Hypothalamus (tissue), 51 donors: Measurements from ENCODE around the gene DEDD.

Source experiments
- DNase-seq, 51 donors: peaks; one replicate each; lab custom pipeline; 2025; lab: John Stamatoyannopoulos, UW

DEDD gene

GRCh38 chr1:161132410-161133219 lies at the start of gene DEDD:
TSS of gene DEDD (minus strand) at chr1:161132667. CDS start at chr1:161124462, 8,205 bp downstream.
- peak; percentile 63 to 97 (median 89) for DNase-seq

GRCh38 chr1:161182214-161182613 lies 49.7 kb upstream of the DEDD start:
- no peak for DNase-seq

- DNase-seq = no peak
Measured at GRCh38 chr1:161180639-161181038, 48.2 kb upstream of the DEDD start.

GRCh38 chr1:161179698-161180097 lies 47.2 kb upstream of the DEDD start:
- no peak for DNase-seq

GRCh38 chr1:161177936-161178244 lies 45.4 kb upstream of the DEDD start:
- DNase-seq = peak in 1 of 51 donors; percentile 57

- DNase-seq = peak; percentile 45 to 94 (median 84)
Measured at GRCh38 chr1:161177112-161177935, 44.9 kb upstream of the DEDD start, which contains the start of gene B4GALT3. TSS of gene B4GALT3 (minus strand) at chr1:161177507. CDS start at chr1:161176060, 1,447 bp downstream.

- DNase-seq = no peak
Measured at GRCh38 chr1:161176468-161177111, 44.1 kb upstream of the DEDD start.

GRCh38 chr1:161175771-161176453 lies 43.4 kb upstream of the DEDD start:
- DNase-seq = no peak

GRCh38 chr1:161174911-161175310 lies 42.4 kb upstream of the DEDD start:
- no peak for DNase-seq

- DNase-seq = no peak
Measured at GRCh38 chr1:161173711-161174110, 41.2 kb upstream of the DEDD start.

- no peak for DNase-seq
Measured at GRCh38 chr1:161172776-161173376, 40.4 kb upstream of the DEDD start.

GRCh38 chr1:161172349-161172748 lies 39.9 kb upstream of the DEDD start:
- no peak for DNase-seq

- no peak for DNase-seq
Measured at GRCh38 chr1:161171696-161172095, 39.2 kb upstream of the DEDD start.

- DNase-seq = no peak
Measured at GRCh38 chr1:161171191-161171590, 38.7 kb upstream of the DEDD start.

GRCh38 chr1:161168906-161169305 lies 36.4 kb upstream of the DEDD start:
- no peak for DNase-seq

- peak in 3 of 51 donors; percentile 24 to 54 (median 34) for DNase-seq
Measured at GRCh38 chr1:161166669-161167548, 34.4 kb upstream of the DEDD start.

GRCh38 chr1:161165742-161166668 lies 33.5 kb upstream of the DEDD start, which contains the start of gene PPOX:
TSS of gene PPOX (plus strand) at chr1:161166426. CDS start at chr1:161166848, 422 bp downstream.
- DNase-seq = peak; percentile 79 to 99 (median 95)
